Panc1 (cell line): ENCODE results near the gene SLC66A2. TPM values are rescaled to one million over a fixed set of nuclear protein-coding genes. Genes with fewer than 3 reads are reported as not detected.
A peak's percentile ranks its signal among the peaks of the same experiment; 100 is the strongest.

Experiments
- ATAC-seq: fragments of 200-7000 bp; cut with Tn5 transposase; 2 replicates; pipeline ENCODE4 v1.9.1; 2020; ENCODE audit warnings: mild to moderate bottlenecking, moderate library complexity
- BruUV-seq: library from RNA; stranded (reverse); fragments of 400-500 nt; replicated peaks from 2 replicates; lab custom pipeline; 2021; lab: Mats Ljungman, UMichigan
- CTCF ChIA-PET: fragments of 300-600 bp; sonication (Branson Sonifier 250); formaldehyde crosslinking; loops from one replicate; lab custom pipeline; 2022; ENCODE audit warnings: antibody characterized with exemption; lab: Charles Lee
- POLR2A ChIA-PET: fragments of 300-600 bp; sonication (Branson Sonifier 250); formaldehyde crosslinking; loops from one replicate; lab custom pipeline; 2022; ENCODE audit warnings: antibody characterized with exemption; lab: Charles Lee
- DNase-seq: peaks from one replicate; pipeline ENCODE4 v3.0.0-alpha.2; 2010; ENCODE audit warnings: low read depth, low spot score
- H3K27ac ChIP-seq: 2 replicates; pipeline ENCODE4 v1.5.1; 2011; ENCODE audit warnings: mild to moderate bottlenecking, low read length, inconsistent platforms
- H3K27me3 ChIP-seq: fragments of 200-500 bp; sonication (Bioruptor generic); 2 replicates; pipeline ENCODE4 v1.6.0; 2014; ENCODE audit warnings: low read length, inconsistent platforms; ENCODE audit not compliant: control insufficient read depth, insufficient read depth
- H3K36me3 ChIP-seq: fragments of 200-500 bp; sonication (Bioruptor generic); 2 replicates; pipeline ENCODE4 v1.5.1; 2014; ENCODE audit warnings: inconsistent platforms, mild to moderate bottlenecking, low read length, moderate library complexity; ENCODE audit not compliant: control insufficient read depth, insufficient read depth
- H3K4me1 ChIP-seq: 2 replicates; pipeline ENCODE4 v1.5.1; 2011; ENCODE audit warnings: inconsistent platforms, mild to moderate bottlenecking, low read length, moderate library complexity; ENCODE audit not compliant: control insufficient read depth, insufficient read depth
- H3K4me3 ChIP-seq, 2 experiments: 2 replicates each; pipeline ENCODE4 v1.5.1; 2011 to 2012; ENCODE audit warnings: low read depth in 2 of 2, low read length in 2 of 2, mild to moderate bottlenecking in 2 of 2, inconsistent platforms in 1 of 2, moderate library complexity in 1 of 2
- H3K9me3 ChIP-seq: fragments of 200-500 bp; sonication (Bioruptor generic); 2 replicates; pipeline ENCODE4 v1.5.1; 2014; ENCODE audit warnings: low read depth, mild to moderate bottlenecking, inconsistent platforms, low read length, moderate library complexity; ENCODE audit not compliant: control insufficient read depth, insufficient read depth
- CTCF ChIP-seq: fragments of 450-650 bp; IDR thresholded peaks from 2 replicates; pipeline ENCODE4 v1.5.1; 2017; ENCODE audit warnings: mild to moderate bottlenecking
- POLR2AphosphoS5 ChIP-seq: IDR thresholded peaks from 2 replicates; pipeline ENCODE4 v1.6.1; 2012; ENCODE audit warnings: mild to moderate bottlenecking, low read depth, low read length, moderate library complexity
- REST ChIP-seq, 2 experiments: IDR thresholded peaks; 2 replicates each; pipeline ENCODE4 v1.6.1; 2011 to 2012; ENCODE audit warnings: low read depth in 2 of 2, control low read depth in 1 of 2, low read length in 1 of 2, mild to moderate bottlenecking in 1 of 2, moderate library complexity in 1 of 2; ENCODE audit not compliant: insufficient read depth in 1 of 2
- SIN3A ChIP-seq: IDR thresholded peaks from 2 replicates; pipeline ENCODE4 v1.6.1; 2012; ENCODE audit warnings: low read depth, mild to moderate bottlenecking, low read length, moderate library complexity, borderline replicate concordance; ENCODE audit not compliant: insufficient read depth
- TCF7L2 ChIP-seq: IDR thresholded peaks from 2 replicates; pipeline ENCODE4 v1.6.1; 2011; ENCODE audit warnings: mild to moderate bottlenecking, low read depth, low read length, inconsistent platforms
- in situ Hi-C: cut with HindIII; loops from 2 replicates; pipeline ENCODE4 v1.10.0; 2016; ENCODE audit warnings: low sequenced_read_pairs, low pct_unique_long_range_greater_than_20kb
- intact Hi-C: fragments of 100-400 bp; cut with micrococcal nuclease; formaldehyde crosslinking; loops from one replicate; pipeline ENCODE4 v1.10.0; 2022; ENCODE audit not compliant: unreplicated experiment
- total RNA-seq: library from RNA; stranded (reverse); gene quantifications from one replicate; pipeline ENCODE4 v1.2.1, GENCODE V29; 2021; ENCODE audit not compliant: unreplicated experiment

The SLC66A2 gene
- total RNA-seq, 1 experiment from 2014 or later: 92.5 TPM

GRCh38 chr18:79952996-79953559 lies 1.6 kb upstream of the SLC66A2 start:
- no peak for DNase-seq
- ChIA-PET POLR2A (interaction anchor here (0.5 to 0.7 kb wide), 2 partner anchors 9 to 11 kb away, joined by 3 to 12 read pairs; partner anchors contain the start of gene HSBP1L1), CTCF (interaction anchor here (0.9 kb wide), 1 partner anchor 11 kb away, joined by 11 read pairs; the partner anchor contains the start of gene HSBP1L1)
- Histone ChIP-seq H3K27ac (no peak overlapping the region), H3K9me3 (no peaks in the 10 kb centered on the region), H3K36me3 (no peaks in the 10 kb centered on the region), H3K27me3 (no peaks in the 10 kb centered on the region), H3K4me1 (peaks cover 29% of the 10 kb centered on the region), H3K4me3 (no peak overlapping the region)
- BruUV-seq: no TSS peak
- ATAC-seq: peak; percentile 13; the same call in 1 of the 2 replicates
- TF ChIP-seq REST (IDR thresholded peaks at IDR 0.05; ENCODE audit: insufficient read depth in 1 of 2, low read depth in 2 of 2, low read length in 1 of 2) (no peak), SIN3A (0 out of 2 replicates have a peak, but pooled peaks have one; percentile 10)
- in situ Hi-C loops (no loop called here), intact Hi-C loops (no loop called here)

- no TSS peak for BruUV-seq
- in situ Hi-C loops: no loop called here
- Histone ChIP-seq H3K36me3 (no peaks in the 10 kb centered on the region), H3K27ac (peak overlapping the region; percentile 70), H3K4me1 (peaks cover 29% of the 10 kb centered on the region), H3K9me3 (no peaks in the 10 kb centered on the region), H3K4me3 (peak overlapping the region; percentile 65 to 77), H3K27me3 (no peaks in the 10 kb centered on the region)
- DNase-seq: no peak
- ChIA-PET POLR2A (interaction anchor here (0.7 kb wide), 1 partner anchor 9 kb away, joined by 3 read pairs; no protein-coding TSS in a partner anchor), CTCF (interaction anchor here (0.9 kb wide), 1 partner anchor 12 kb away, joined by 11 read pairs; the partner anchor contains the start of gene HSBP1L1)
- TF ChIP-seq TCF7L2: no peak
- no peak for TF ChIP-seq REST (IDR thresholded peaks at IDR 0.05; ENCODE audit: insufficient read depth in 1 of 2, low read depth in 2 of 2, low read length in 1 of 2)
- no peak for TF ChIP-seq POLR2AphosphoS5
- no peak for TF ChIP-seq SIN3A
- TF ChIP-seq CTCF: no peak
- intact Hi-C loops: no loop called here
- no peak for ATAC-seq
These were observed 1.1 kb upstream of the SLC66A2 start for GRCh38 chr18:79952456-79952995.
